NCI-H146 treated with DMSO at 0.1 percent for 48 hours (cell line): ENCODE data around the gene MESD.

Source experiments
- DNase-seq: peaks from one replicate; lab custom pipeline; 2025; ENCODE audit not compliant: unreplicated experiment; lab: John Stamatoyannopoulos, UW

MESD gene

DNA sequence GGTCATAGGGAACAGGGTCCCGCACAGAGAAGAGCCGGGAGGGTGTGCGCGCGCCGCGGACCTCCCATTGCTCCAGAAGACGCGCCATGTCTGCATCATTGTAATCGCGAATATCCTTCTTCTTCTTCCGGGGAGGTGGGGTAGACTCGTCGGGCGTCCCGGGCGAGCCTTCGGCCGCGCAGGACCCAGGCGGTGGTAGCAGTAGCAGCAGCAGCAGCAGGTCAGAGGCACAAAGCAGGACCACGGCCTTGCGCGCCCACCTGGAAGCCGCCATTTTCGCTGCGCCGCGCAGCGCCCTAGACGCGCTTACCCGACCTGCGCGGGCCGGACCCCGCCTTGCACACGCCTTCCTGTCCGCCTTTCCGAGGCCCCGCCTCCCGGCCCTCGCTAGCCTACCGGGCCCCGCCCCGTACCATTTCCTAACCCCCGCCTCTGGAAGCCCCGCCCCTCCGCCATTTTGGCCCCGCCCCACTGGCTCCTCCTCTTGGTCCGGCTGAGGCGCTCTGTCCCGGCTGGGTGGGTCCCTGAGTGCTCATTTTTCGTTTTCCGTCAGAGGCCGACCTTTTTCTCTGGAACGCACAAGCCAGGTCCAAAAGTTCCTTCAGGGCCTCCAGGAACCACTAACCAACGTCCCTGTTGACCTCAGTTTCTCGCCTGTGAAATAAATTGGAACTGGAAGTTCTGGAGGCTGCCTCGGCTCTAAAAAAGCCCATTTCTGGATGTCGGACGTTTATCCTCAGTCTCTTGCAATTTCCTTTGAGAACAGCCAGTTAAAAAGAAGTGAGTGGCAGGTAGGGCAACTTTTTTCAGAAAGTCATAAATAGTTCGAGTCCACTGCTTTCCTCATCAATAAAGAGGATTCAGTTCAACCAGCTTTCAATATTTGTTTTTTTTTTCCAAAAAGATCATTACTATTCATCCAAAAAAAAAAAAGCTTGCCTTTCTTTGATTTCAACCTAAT is at the start of gene MESD:
TSS of gene MESD (minus strand) at position 302 of the 961 bp plus-strand sequence. CDS start at position 274, 28 bp downstream.
- peak; percentile 75 for DNase-seq

DNA sequence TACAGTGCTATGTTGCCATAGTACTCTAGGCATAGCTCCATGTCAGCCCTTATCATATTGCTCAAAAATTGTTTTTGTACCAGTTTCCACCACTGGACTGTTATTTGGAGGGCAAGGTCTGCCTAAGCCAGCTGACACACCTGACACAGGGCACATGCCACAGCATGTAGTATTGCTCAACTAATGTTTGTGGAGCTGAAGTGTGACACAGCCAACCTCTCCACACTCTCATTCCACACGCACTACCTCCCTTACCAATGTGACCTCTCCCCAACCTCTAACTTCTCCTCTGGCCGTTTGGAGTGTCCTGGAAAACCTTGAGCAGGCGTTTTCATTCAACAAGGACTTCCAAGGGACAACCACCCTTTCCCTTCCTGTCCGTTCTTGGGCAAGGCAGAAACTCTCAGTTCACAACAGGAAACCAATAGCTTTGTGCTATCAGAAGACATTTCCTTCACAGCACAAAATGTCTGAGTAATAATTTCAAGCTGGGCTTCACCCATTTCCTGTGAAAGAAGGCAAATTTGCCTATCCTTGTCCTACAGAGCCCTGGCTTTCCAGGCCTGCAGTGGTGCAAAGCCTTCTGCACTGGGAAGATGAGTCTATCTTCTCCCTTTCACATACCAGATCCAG is 49.5 kb upstream of the MESD start:
- no peak for DNase-seq

DNA sequence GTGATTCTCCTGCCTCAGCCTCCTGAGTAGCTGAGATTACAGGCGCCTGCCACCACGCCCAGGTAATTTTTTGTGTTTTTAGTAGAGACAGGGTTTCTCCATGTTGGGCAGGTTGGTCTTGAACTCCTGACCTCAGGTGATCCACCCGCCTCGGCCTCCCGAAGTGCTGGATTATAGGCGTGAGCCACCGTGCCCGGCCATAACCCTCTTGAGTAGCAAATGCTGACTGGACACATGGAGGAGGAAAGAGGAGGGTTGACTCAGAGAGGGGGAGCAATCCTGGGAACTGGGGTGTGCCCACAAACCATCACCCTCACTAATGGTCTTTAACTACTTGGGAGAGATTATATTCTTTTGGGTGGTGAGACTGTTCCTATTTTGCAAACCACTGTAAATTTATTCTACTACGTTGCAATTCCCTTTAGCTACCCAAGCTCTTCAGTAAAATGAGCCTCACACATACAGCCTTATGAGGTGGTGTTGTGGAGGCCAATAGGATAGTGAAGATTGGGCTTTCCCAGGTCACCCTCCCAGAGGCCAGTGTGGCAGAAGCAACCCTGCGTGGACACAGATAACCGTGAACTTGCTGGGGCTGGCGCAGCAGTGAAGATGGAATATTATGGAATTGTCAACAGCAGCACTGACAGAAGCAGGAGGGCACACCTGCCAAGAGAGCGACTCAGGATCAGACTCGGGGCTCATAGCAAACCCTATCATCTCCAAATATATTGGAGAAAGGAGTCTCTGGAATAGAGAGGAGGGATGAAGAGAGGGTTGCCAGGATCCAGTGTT is 48.5 kb upstream of the MESD start:
- DNase-seq: no peak

- DNase-seq: no peak
Observed at GRCh38 chr15:81033508-81033907, 43.9 kb upstream of the MESD start.

DNA sequence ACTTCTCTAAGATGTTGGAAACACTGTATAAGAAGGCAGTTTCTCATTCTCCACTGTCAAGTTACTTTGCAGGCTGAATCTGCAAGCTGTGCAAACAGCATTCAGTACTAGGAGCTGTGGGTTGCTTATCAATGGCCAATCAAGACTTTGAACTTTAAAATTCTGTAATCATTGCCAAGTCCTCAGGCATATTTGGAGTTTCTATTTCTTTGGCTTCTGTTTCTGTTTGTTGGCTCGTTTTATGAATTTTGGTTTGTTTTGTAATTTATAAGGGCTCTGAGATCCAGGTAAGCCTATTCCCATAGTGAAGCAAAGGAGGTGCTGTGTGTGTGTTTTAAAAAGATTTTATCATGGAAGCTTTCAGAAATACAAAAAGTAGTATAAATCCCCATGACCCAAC is 43.2 kb upstream of the MESD start:
- DNase-seq: no peak

DNA sequence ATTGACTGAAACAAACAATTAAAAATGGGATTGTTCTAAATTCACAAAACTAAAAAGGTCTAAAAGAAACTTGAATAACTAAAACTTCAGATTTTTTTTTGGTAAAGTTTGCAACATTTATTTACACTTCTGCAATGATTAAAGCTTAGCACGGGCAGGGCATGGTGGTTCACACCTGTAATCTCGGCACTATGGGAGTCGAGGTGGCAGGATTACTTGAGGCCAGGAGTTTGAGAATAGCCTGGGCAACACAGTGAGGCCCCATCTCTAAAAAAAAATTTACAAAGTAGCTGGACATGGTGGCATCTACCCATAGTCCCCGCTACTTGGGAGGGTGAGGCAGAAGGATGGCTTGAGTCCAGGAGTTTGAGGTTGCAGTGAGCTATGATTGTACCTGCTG is 42.7 kb upstream of the MESD start:
- DNase-seq: no peak

DNA sequence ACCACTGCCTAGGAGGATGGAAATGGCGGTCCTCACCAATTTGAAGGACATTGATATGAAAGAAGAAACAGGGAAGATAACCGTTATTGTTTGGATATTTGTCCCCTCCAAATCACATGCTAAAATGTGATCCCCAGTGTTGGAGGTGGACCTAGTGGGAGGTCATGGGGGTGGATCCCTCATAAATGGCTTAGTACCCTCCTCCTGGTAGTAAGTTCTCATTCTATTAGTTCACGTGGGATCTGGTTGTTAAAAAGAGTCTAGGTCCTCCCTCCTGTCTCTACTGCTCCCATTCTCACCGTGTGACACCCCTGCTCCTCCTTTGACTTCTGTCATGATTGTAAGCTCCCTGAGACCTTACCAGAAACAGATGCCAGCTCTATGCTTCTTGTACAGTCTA is 41.6 kb upstream of the MESD start:
- no peak for DNase-seq

DNA sequence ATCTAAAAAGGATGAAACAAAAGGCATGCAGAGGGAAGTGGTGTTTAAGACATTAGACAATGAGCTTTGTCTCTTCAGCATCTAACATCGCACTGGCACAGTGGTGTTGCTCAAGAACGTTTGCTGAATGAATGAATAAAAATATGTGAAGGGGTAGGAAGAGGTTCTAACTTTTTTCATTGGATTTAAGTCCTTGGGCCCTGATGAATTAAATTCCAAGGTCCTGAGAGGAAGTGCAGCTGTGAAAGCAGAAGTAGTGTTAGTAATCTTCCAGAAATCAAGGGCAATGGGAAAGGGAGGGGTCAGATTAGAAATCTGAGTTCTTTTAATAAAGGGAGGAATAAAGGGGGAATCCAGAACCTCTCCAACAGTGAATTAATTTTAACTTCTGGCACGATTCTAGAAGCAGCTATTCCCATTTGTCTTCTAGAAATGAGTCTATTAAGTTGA is 40.7 kb upstream of the MESD start:
- DNase-seq: no peak

DNA sequence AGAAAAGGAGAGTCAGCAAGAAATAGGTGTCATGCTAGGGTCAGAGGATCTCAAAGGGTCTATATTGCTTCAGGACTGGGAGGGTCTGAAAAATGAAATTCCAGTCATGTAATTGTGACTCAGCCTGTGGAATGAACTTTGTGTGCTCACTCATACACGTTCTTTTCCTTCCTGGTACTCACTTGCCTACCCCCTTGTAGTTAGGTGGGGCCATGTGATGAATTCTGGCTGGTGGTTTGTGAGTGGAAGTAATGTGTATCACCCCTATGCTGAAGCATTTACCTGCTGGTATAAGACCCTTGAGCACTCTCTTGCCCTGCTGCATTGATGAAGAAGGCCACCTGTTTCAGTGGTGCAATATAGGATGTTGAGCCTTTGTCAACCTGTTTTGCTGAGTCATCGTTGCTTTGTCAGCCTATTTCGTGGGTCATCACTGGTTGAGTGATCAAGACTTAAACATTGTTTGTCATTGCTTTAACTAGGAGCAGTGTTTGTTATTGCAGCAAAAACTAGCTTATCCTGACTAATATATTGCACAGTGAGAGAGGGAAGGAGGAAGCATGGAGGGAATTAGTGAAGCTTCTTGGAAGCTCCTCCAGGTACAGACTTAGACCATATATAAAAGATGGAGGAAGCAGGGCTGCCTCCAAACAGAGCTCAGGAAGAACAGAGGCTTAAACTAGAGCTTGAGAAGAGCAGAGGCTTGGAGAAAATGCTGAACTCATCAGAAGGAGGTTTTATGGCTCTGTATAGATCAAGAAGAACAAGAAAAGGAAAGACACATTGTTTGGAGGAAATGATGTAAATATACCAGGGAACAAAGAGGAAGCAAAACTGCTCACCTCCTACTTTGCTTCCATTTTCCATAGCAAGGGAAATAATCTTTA is 40.0 kb upstream of the MESD start:
- no peak for DNase-seq

GRCh38 chr15:81026836-81027599 is 37.4 kb upstream of the MESD start:
- no peak for DNase-seq

- DNase-seq: no peak
Observed at GRCh38 chr15:81025721-81026370, 36.2 kb upstream of the MESD start.

DNA sequence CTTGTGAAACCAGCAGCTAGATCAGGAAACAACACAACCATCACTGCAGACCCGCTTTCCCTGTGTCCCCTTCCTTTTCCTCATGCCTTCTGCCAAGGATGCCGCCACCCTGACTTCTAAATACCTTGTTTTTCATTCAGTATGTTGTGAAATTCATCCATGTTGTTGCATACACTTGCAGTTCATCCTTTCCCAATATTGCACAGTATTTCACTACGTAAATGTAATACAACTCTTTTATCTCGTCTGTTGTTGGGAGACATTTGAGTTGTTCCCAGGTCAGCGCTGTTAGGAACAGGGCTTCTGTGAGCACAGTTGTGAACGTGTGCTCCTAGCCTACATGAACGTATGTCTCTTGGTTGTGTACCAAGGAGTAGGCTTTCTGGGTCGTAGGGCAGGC is 35.3 kb upstream of the MESD start:
- no peak for DNase-seq

DNA sequence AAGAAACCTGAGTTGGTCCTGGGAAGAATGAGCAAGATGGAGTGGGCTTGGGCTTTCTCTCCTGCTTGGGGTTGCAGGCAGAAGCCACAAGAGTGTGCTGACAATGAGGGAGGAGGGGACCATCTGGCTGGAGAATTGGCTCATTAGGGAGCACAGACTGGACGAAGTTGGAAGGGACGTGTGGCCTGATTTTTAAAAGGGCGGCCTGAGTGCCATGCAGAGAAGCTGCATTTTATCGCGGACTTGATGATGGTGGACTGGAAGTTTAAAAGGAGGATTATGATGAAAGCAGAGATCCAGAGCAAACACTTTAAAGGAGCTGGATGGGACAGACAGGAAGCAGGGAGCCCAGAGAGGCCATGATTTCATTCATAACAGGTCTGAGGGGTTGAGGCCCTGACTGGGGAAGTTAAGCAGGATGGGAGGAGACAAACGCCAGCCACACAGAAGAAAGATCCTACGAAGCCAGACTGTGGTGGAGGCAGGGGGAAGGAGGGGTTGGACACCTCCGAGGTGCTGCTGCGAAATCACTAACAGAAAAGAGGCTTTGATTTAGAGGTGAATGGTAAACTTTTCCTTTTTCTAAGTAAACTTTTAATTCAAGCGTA is 34.8 kb upstream of the MESD start:
- DNase-seq: no peak

GRCh38 chr15:81023483-81024264 is 34.1 kb upstream of the MESD start:
- DNase-seq: no peak

GRCh38 chr15:81021321-81021720 is 31.7 kb upstream of the MESD start:
- DNase-seq: no peak

GRCh38 chr15:81018197-81018596 is 28.6 kb upstream of the MESD start:
- DNase-seq: no peak

DNA sequence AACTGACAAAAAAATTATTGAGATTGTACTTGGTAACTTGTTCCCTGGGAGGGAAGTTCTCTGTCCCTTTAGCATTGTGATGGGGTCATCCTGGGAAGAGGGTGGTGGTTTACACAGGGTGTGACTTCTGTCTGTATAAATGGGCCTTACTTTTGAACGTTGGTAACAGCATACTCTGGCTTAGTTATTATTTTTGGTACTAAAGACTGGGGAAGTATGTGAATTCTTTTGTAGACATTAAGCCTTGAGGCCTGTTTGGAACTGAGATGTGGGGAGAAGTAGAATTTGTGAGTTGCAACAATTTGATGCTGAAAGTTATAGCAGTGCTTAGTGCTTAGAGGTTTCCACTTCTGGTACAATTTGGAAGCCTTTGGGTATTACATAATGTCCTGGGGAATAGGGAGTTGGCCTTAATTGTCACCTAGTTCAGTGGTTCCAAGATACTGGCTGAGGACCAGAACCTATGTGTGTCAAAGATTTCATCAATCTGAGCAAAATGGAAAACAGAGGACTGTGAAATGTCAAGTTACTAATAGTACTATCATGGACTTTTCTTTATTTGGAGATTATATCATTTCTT is 27.0 kb upstream of the MESD start:
- no peak for DNase-seq
